HepG2 (cell line): ENCODE measurements around the gene INPP4B. TPM values are rescaled to one million over a fixed set of nuclear protein-coding genes. Genes with fewer than 3 reads are reported as not detected.

Experiments
- ATAC-seq: fragments of 200-7000 bp; cut with Tn5 transposase; 3 replicates; pipeline ENCODE4 v1.9.1; 2020; ENCODE audit warnings: mild to moderate bottlenecking, moderate library complexity
- BruUV-seq: library from RNA; stranded (reverse); fragments of 400-500 nt; replicated peaks from 2 replicates; lab custom pipeline; 2021; lab: Mats Ljungman, UMichigan
- CTCF ChIA-PET: fragments of 300-600 bp; formaldehyde crosslinking; extraction: SDS; loops from one replicate; lab custom pipeline; 2021; ENCODE audit warnings: low total read pairs, inconsistent platforms, low intra/inter-chr PET ratio; lab: Yijun Ruan, JAX
- POLR2A ChIA-PET: fragments of 350-600 bp; sonication (Branson Sonifier 250); formaldehyde crosslinking; loops from one replicate; lab custom pipeline; 2020; ENCODE audit warnings: antibody characterized with exemption, inconsistent platforms; lab: Yijun Ruan, JAX
- DNase-seq: peaks from one replicate; pipeline ENCODE4 v3.0.0-alpha.2; 2015; ENCODE audit warnings: low spot score
- FAIRE-seq: peaks from 3 replicates; lab custom pipeline; 2011; peaks lifted over from hg19 to GRCh38; lab: Jason Lieb, UNC
- H2AFZ ChIP-seq: one replicate; pipeline ENCODE4 v1.6.1; 2011; ENCODE audit warnings: low read length, inconsistent platforms
- H3K27ac ChIP-seq: fragments of 300-600 bp; 3 replicates; pipeline ENCODE4 v1.8.0; 2011; ENCODE audit warnings: mixed run types, mild to moderate bottlenecking, mixed read lengths, low read length, inconsistent platforms; ENCODE audit not compliant: insufficient read depth; ENCODE audit errors: extremely low read length
- H3K27me3 ChIP-seq, 2 experiments: fragments of 200-600 bp in 1 of 2; 2 replicates in 1 of 2; 3 replicates in 1 of 2; pipeline versions ENCODE4 v1.6.0 to v1.8.0; 2011; ENCODE audit warnings: low read length in 2 of 2, mild to moderate bottlenecking in 2 of 2, moderate library complexity in 2 of 2, inconsistent platforms in 1 of 2; ENCODE audit not compliant: insufficient read depth in 2 of 2, control insufficient read depth in 1 of 2
- H3K36me3 ChIP-seq, 2 experiments: fragments of 200-600 bp in 1 of 2; replicated peaks in 1 of 2; 2 replicates in 1 of 2; 3 replicates in 1 of 2; pipeline versions ENCODE4 v1.5.1 to v1.8.0; 2011; ENCODE audit warnings: low read length in 2 of 2, inconsistent platforms in 1 of 2; ENCODE audit not compliant: insufficient read depth in 2 of 2, control insufficient read depth in 1 of 2
- H3K4me1 ChIP-seq: 2 replicates; pipeline ENCODE4 v1.5.1; 2012; ENCODE audit warnings: low read length, inconsistent platforms; ENCODE audit not compliant: insufficient read depth
- H3K4me2 ChIP-seq: 2 replicates; pipeline ENCODE4 v1.6.0; 2011; ENCODE audit warnings: low read depth, low read length, inconsistent platforms
- H3K4me3 ChIP-seq, 3 experiments: fragments of 200-600 bp in 1 of 3; sonication (generic), shearing (Covaris generic) in 1 of 3; replicated peaks in 1 of 3; 2 replicates each; pipeline ENCODE4 v1.5.1; 2011 to 2016; ENCODE audit warnings: low read length in 3 of 3, inconsistent platforms in 2 of 3, low read depth in 2 of 3, mild to moderate bottlenecking in 2 of 3, control low read depth in 1 of 3, mixed read lengths in 1 of 3; ENCODE audit not compliant: insufficient read depth in 1 of 3
- H3K79me2 ChIP-seq: one replicate; pipeline ENCODE4 v1.6.1; 2011; ENCODE audit warnings: low read length, inconsistent platforms; ENCODE audit not compliant: insufficient read depth
- H3K9ac ChIP-seq: 2 replicates; pipeline ENCODE4 v1.6.0; 2011; ENCODE audit warnings: mild to moderate bottlenecking, low read depth, low read length, inconsistent platforms; ENCODE audit not compliant: insufficient read depth
- H3K9me3 ChIP-seq: 2 replicates; pipeline ENCODE4 v1.5.1; 2012; ENCODE audit warnings: mild to moderate bottlenecking, low read length
- H4K20me1 ChIP-seq: 2 replicates; pipeline ENCODE4 v1.6.0; 2011; ENCODE audit warnings: inconsistent platforms, mild to moderate bottlenecking, low read length, moderate library complexity; ENCODE audit not compliant: insufficient read depth
- FOXC1 ChIP-seq: sonication (generic); formaldehyde crosslinking; IDR thresholded peaks from 2 replicates; pipeline ENCODE4 v1.8.0; 2022; ENCODE audit warnings: mild to moderate bottlenecking, missing genetic modification reagents, borderline replicate concordance
- GTF2F1 ChIP-seq: fragments of 150-350 bp; IDR thresholded peaks from 2 replicates; pipeline ENCODE4 v1.6.1; 2014; ENCODE audit warnings: low read length
- HNRNPK ChIP-seq: fragments of 200-400 bp; formaldehyde crosslinking; IDR thresholded peaks from 2 replicates; pipeline ENCODE4 v1.6.1; 2018; ENCODE audit warnings: low read length, low read depth, moderate library complexity, mild to moderate bottlenecking; ENCODE audit not compliant: poor library complexity, severe bottlenecking
- JUNB ChIP-seq: sonication (generic); formaldehyde crosslinking; IDR thresholded peaks from 2 replicates; pipeline ENCODE4 v1.8.0; 2022; ENCODE audit warnings: missing genetic modification reagents, mild to moderate bottlenecking, borderline replicate concordance
- MTA1 ChIP-seq: sonication (generic); formaldehyde crosslinking; IDR thresholded peaks from 2 replicates; pipeline ENCODE4 v1.4.0; 2020; ENCODE audit warnings: missing genetic modification reagents, mild to moderate bottlenecking, borderline replicate concordance
- SAFB2 ChIP-seq: sonication (generic); formaldehyde crosslinking; IDR thresholded peaks from 2 replicates; pipeline ENCODE4 v1.5.1; 2020; ENCODE audit warnings: missing genetic modification reagents, low read depth, mild to moderate bottlenecking, borderline replicate concordance
- SATB2 ChIP-seq: sonication (generic); formaldehyde crosslinking; IDR thresholded peaks from 2 replicates; pipeline ENCODE4 v1.5.0; 2020; ENCODE audit warnings: missing genetic modification reagents
- XRCC5 ChIP-seq: fragments of 200-400 bp; formaldehyde crosslinking; optimal IDR thresholded peaks from 2 replicates; pipeline ENCODE3; 2017; ENCODE audit warnings: mild to moderate bottlenecking, low read length
- ZFP36L1 ChIP-seq: sonication (generic); formaldehyde crosslinking; IDR thresholded peaks from 2 replicates; pipeline ENCODE4 v1.8.0; 2022; ENCODE audit warnings: mild to moderate bottlenecking, missing genetic modification reagents, moderate library complexity
- ZFP36L2 ChIP-seq: sonication (generic); formaldehyde crosslinking; IDR thresholded peaks from 2 replicates; pipeline ENCODE4 v1.4.0; 2020; ENCODE audit warnings: missing genetic modification reagents
- ZNF335 ChIP-seq: sonication (generic); formaldehyde crosslinking; IDR thresholded peaks from 2 replicates; pipeline ENCODE4 v1.4.0; 2020; ENCODE audit warnings: missing genetic modification reagents
- ZNF510 ChIP-seq: sonication (generic); formaldehyde crosslinking; IDR thresholded peaks from 2 replicates; pipeline ENCODE4 v1.4.0; 2020; ENCODE audit warnings: low read depth, mild to moderate bottlenecking, missing genetic modification reagents
- ZNF670 ChIP-seq: sonication (generic); formaldehyde crosslinking; IDR thresholded peaks from 2 replicates; pipeline ENCODE4 v1.8.0; 2022; ENCODE audit warnings: mild to moderate bottlenecking, missing genetic modification reagents, borderline replicate concordance
- ZSCAN25 ChIP-seq: sonication (generic); formaldehyde crosslinking; IDR thresholded peaks from 2 replicates; pipeline ENCODE4 v1.8.0; 2022; ENCODE audit warnings: mild to moderate bottlenecking, missing genetic modification reagents
- WGBS: methylation state at CpG from one replicate; pipeline ENCODE4 v1.1.6; 2017; ENCODE audit warnings: low lambda C conversion rate; 5-methylcytosine and 5-hydroxymethylcytosine counted together
- in situ Hi-C: cut with HindIII; loops from 2 replicates; pipeline ENCODE4 v1.10.0; 2017; ENCODE audit warnings: low pct_unique_long_range_greater_than_20kb; ENCODE audit not compliant: extremely low pct_ligation_motif_present
- intact Hi-C: fragments of 100-400 bp; cut with micrococcal nuclease; formaldehyde crosslinking; loops from one replicate; pipeline ENCODE4 v1.10.0; 2022; ENCODE audit not compliant: unreplicated experiment
- polyA plus RNA-seq, 8 experiments: library from polyadenylated mRNA; depleted of rRNA in 3 of 8; stranded (reverse) in 7 of 8; unstranded in 1 of 8; fragments of >200 nt; fragmentation: Illumina TruSeq in 4 of 8; extraction: Trizol in 4 of 8; gene quantifications; 2 replicates each; pipeline versions ENCODE4 v1.2.1 to v1.2.3, GENCODE V29; 2011 to 2016; ENCODE audit warnings: low read depth in 4 of 8, missing spikeins in 1 of 8, mixed read lengths in 1 of 8; ENCODE audit not compliant: insufficient read depth in 1 of 8
- total RNA-seq, 5 experiments: library from RNA; depleted of rRNA; stranded (reverse); fragments of >200 nt; fragmentation: Illumina TruSeq; extraction: Trizol; gene quantifications; 2 replicates each; pipeline ENCODE4 v1.2.3, GENCODE V29; 2016; ENCODE audit warnings: low read depth in 1 of 5
- TF ChIP-seq, protein P1 (sequence below): conservative IDR thresholded peaks from 2 replicates; pipeline ENCODE4 v1.6.1; 2018; ENCODE audit warnings: missing genetic modification reagents
- TF ChIP-seq, protein P2 (sequence below): sonication (generic); formaldehyde crosslinking; IDR thresholded peaks from 2 replicates; pipeline ENCODE4 v1.9.0; 2021; ENCODE audit warnings: missing genetic modification reagents, borderline replicate concordance

Gene INPP4B
- total and polyA plus RNA-seq, 2 of the 13 experiments (the other 11 are each of a cell fraction or from before 2014, with no cell fraction given), result not detected

DNA sequence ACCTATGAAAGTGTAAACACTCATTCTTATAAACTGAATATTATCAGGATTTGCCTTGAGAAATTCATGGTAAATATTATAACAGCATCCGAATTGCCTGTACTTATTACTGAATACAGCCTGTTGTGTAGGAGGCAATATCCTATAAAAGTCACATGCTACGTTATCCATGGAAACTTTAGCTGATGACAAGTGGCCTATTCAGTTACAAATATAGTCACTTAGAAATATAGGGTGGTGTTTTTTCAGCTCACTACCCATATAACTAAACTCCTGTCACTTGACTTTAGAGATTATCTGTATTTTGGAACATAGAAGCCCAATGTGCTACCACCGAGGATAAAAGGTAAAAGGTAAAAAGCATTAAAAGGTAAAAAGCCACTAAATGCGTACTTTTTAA, 493.4 kb downstream of the INPP4B start:
- 22% methylated on average over 4 of the region's 4 CpGs for WGBS
- TF ChIP-seq SAFB2 (CRISPR knock-in tag) (no peak), XRCC5 (no peak), JUNB (no peak), FOXC1 (CRISPR knock-in tag) (no peak)
- TF ChIP-seq, protein P1, sequence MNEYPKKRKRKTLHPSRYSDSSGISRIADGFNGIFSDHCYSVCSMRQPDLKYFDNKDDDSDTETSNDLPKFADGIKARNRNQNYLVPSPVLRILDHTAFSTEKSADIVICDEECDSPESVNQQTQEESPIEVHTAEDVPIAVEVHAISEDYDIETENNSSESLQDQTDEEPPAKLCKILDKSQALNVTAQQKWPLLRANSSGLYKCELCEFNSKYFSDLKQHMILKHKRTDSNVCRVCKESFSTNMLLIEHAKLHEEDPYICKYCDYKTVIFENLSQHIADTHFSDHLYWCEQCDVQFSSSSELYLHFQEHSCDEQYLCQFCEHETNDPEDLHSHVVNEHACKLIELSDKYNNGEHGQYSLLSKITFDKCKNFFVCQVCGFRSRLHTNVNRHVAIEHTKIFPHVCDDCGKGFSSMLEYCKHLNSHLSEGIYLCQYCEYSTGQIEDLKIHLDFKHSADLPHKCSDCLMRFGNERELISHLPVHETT (CRISPR knock-in tag), result no peak
- TF ChIP-seq, all 625 proteins: peak for 0
- Histone ChIP-seq H3K27me3 (no peaks in the 10 kb centered on the region), H3K4me2 (no peak overlapping the region), H3K27ac (no peak overlapping the region), H3K4me3 (no peak overlapping the region), H3K36me3 (no peaks in the 10 kb centered on the region), H3K4me1 (no peaks in the 10 kb centered on the region), H3K79me2 (no peaks in the 10 kb centered on the region), H4K20me1 (no peaks in the 10 kb centered on the region), H2AFZ (no peak overlapping the region), H3K9me3 (no peaks in the 10 kb centered on the region), H3K9ac (no peak overlapping the region)
- POLR2A ChIA-PET, result no interaction called here
- in situ Hi-C loops (loop anchor here (10.0 kb wide), 1 partner anchor 372 kb away; no protein-coding TSS in a partner anchor), intact Hi-C loops (loop anchor here (1.0 to 5.0 kb wide), 3 partner anchors 225 to 488 kb away; no protein-coding TSS in a partner anchor)
- FAIRE-seq (no peak), DNase-seq (no peak), ATAC-seq (no peak)
- CTCF ChIA-PET, result interaction anchor here (1.2 to 1.7 kb wide), 2 partner anchors 367 to 488 kb away, joined by 4 to 7 read pairs; no protein-coding TSS in a partner anchor
- BruUV-seq, result no TSS peak

DNA sequence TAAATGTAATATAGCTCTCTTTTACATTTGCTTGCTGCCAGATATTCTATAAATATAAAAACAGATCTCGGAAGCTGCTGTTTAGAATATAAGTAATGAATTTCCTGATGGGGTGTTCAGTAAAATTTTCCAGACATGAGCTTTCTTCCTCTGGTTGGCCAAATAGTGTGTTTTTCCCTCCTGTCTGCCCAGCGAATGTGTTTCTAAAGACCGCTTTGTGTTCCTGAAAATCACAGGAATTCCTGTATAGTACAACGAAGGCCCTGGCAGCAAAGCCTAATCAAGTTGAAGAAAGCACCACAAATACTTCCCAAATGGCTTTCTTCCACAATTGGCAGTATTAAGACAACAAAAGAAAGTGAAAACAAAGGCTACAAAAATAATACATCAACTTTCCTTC, 494.1 kb downstream of the INPP4B start:
- ChIA-PET CTCF (interaction anchor here (1.7 kb wide), 1 partner anchor 368 kb away, joined by 4 read pairs; no protein-coding TSS in a partner anchor), POLR2A (no interaction called here)
- H3K9ac ChIP-seq, result no peak overlapping the region
- no peak overlapping the region for H3K4me3 ChIP-seq
- H2AFZ ChIP-seq, result no peak overlapping the region
- H3K36me3 ChIP-seq, result no peaks in the 10 kb centered on the region
- FAIRE-seq (no peak), DNase-seq (no peak), ATAC-seq (no peak)
- in situ Hi-C loops (loop anchor here (10.0 kb wide), 1 partner anchor 373 kb away; no protein-coding TSS in a partner anchor), intact Hi-C loops (loop anchor here (5.0 kb wide), 1 partner anchor 225 kb away; no protein-coding TSS in a partner anchor)
- no TSS peak for BruUV-seq
- no peaks in the 10 kb centered on the region for H3K27me3 ChIP-seq
- no peak overlapping the region for H3K4me2 ChIP-seq
- no peak overlapping the region for H3K27ac ChIP-seq
- no peaks in the 10 kb centered on the region for H3K4me1 ChIP-seq
- no peaks in the 10 kb centered on the region for H3K9me3 ChIP-seq
- no peaks in the 10 kb centered on the region for H4K20me1 ChIP-seq
- no peaks in the 10 kb centered on the region for H3K79me2 ChIP-seq
- WGBS, result 26% methylated on average over 4 of the region's 4 CpGs
- no peak for TF ChIP-seq ZFP36L2 (CRISPR knock-in tag)
- TF ChIP-seq GTF2F1, result no peak
- no peak for TF ChIP-seq ZNF510 (CRISPR knock-in tag)
- no peak for TF ChIP-seq MTA1 (CRISPR knock-in tag)
- no peak for TF ChIP-seq ZSCAN25
- TF ChIP-seq ZNF670, result no peak
- no peak for TF ChIP-seq ZFP36L1
- no peak for TF ChIP-seq SATB2 (CRISPR knock-in tag)
- no peak for TF ChIP-seq HNRNPK
- TF ChIP-seq ZNF335 (CRISPR knock-in tag), result no peak
- TF ChIP-seq, protein P2, sequence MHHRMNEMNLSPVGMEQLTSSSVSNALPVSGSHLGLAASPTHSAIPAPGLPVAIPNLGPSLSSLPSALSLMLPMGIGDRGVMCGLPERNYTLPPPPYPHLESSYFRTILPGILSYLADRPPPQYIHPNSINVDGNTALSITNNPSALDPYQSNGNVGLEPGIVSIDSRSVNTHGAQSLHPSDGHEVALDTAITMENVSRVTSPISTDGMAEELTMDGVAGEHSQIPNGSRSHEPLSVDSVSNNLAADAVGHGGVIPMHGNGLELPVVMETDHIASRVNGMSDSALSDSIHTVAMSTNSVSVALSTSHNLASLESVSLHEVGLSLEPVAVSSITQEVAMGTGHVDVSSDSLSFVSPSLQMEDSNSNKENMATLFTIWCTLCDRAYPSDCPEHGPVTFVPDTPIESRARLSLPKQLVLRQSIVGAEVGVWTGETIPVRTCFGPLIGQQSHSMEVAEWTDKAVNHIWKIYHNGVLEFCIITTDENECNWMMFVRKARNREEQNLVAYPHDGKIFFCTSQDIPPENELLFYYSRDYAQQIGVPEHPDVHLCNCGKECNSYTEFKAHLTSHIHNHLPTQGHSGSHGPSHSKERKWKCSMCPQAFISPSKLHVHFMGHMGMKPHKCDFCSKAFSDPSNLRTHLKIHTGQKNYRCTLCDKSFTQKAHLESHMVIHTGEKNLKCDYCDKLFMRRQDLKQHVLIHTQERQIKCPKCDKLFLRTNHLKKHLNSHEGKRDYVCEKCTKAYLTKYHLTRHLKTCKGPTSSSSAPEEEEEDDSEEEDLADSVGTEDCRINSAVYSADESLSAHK (CRISPR knock-in tag), result no peak
